Hepatocyte (in vitro differentiated cells): ENCODE data around the gene RNF141. TPM values are rescaled to one million over a fixed set of nuclear protein-coding genes. Genes with fewer than 3 reads are reported as not detected.

ENCODE experiments used
- DNase-seq: peaks from one replicate; pipeline ENCODE4 v3.0.0-alpha.2; 2016; ENCODE audit warnings: low spot score
- H2AFZ ChIP-seq: fragments of 200-600 bp; sonication (generic); 2 replicates; pipeline ENCODE4 v1.6.0; 2016; ENCODE audit warnings: antibody characterized with exemption, mild to moderate bottlenecking
- H3K27ac ChIP-seq: fragments of 200-600 bp; sonication (generic); 2 replicates; pipeline ENCODE4 v1.5.1; 2016; ENCODE audit warnings: mild to moderate bottlenecking
- H3K27me3 ChIP-seq: fragments of 200-600 bp; sonication (generic); 2 replicates; pipeline ENCODE4 v1.6.1; 2016
- H3K36me3 ChIP-seq: fragments of 200-600 bp; sonication (generic); replicated peaks from 2 replicates; pipeline ENCODE4 v1.5.1; 2016; ENCODE audit warnings: low read depth; ENCODE audit not compliant: insufficient read depth
- H3K4me1 ChIP-seq: fragments of 200-600 bp; sonication (generic); 2 replicates; pipeline ENCODE4 v1.5.1; 2016; ENCODE audit warnings: mild to moderate bottlenecking, moderate library complexity; ENCODE audit not compliant: insufficient read depth
- H3K4me2 ChIP-seq: fragments of 200-600 bp; sonication (generic); 2 replicates; pipeline ENCODE4 v1.6.0; 2016
- H3K4me3 ChIP-seq: fragments of 200-600 bp; sonication (generic); 2 replicates; pipeline ENCODE4 v1.5.1; 2016; ENCODE audit warnings: mild to moderate bottlenecking
- H3K79me2 ChIP-seq: fragments of 200-600 bp; sonication (generic); 2 replicates; pipeline ENCODE4 v1.6.0; 2017; ENCODE audit warnings: mild to moderate bottlenecking
- H3K9me2 ChIP-seq: fragments of 200-600 bp; sonication (generic); replicated peaks from 2 replicates; pipeline ENCODE4 v1.6.0; 2017; ENCODE audit warnings: mild to moderate bottlenecking; ENCODE audit not compliant: insufficient read depth
- H3K9me3 ChIP-seq: fragments of 200-600 bp; sonication (generic); 2 replicates; pipeline ENCODE4 v1.5.1; 2016; ENCODE audit warnings: low read depth, mild to moderate bottlenecking
- H4K20me1 ChIP-seq: fragments of 200-600 bp; sonication (generic); 2 replicates; pipeline ENCODE4 v1.6.0; 2016; ENCODE audit warnings: mild to moderate bottlenecking; ENCODE audit not compliant: insufficient read depth, poor library complexity, severe bottlenecking
- CTCF ChIP-seq: fragments of 200-600 bp; sonication (generic); IDR thresholded peaks from 2 replicates; pipeline ENCODE4 v1.5.1; 2016; ENCODE audit warnings: antibody characterized with exemption, mild to moderate bottlenecking; ENCODE audit not compliant: poor library complexity
- EZH2 ChIP-seq: fragments of 200-600 bp; sonication (generic); IDR thresholded peaks from 2 replicates; pipeline ENCODE4 v1.6.1; 2016; ENCODE audit warnings: antibody characterized with exemption, mild to moderate bottlenecking, borderline replicate concordance
- EZH2phosphoT487 ChIP-seq: fragments of 200-600 bp; sonication (generic); IDR thresholded peaks from one replicate; pipeline ENCODE4 v1.6.1; 2018; ENCODE audit warnings: antibody characterized with exemption, mild to moderate bottlenecking, low read depth, moderate library complexity; ENCODE audit not compliant: unreplicated experiment, severe bottlenecking
- WGBS: methylation state at CpG from one replicate; pipeline ENCODE4 v1.1.6; 2016; ENCODE audit warnings: low lambda C conversion rate; ENCODE audit errors: missing lambda C conversion rate; 5-methylcytosine and 5-hydroxymethylcytosine counted together
- polyA plus RNA-seq: library from polyadenylated mRNA; unstranded; fragments of >200 nt; fragmentation: Nextera tagmentation; extraction: Ambion mirVana; gene quantifications from 2 replicates; pipeline ENCODE4 v1.2.1, GENCODE V29; 2016
- total RNA-seq: library from RNA; depleted of rRNA; stranded (reverse); fragments of >200 nt; gene quantifications from 2 replicates; pipeline ENCODE4 v1.2.3, GENCODE V29; 2014

The RNF141 gene
- total and polyA plus RNA-seq, 2 experiments from 2014 or later, result 21.2 to 32.9 TPM

- H3K27ac ChIP-seq, result no peak overlapping the region
- no peak for DNase-seq
- TF ChIP-seq EZH2 (no peak), CTCF (no peak), EZH2phosphoT487 (no peak)
Observed at GRCh38 chr11:10544491-10545465, 3.8 kb upstream of the RNF141 start.

GRCh38 chr11:10543782-10544181 lies 2.8 kb upstream of the RNF141 start:
- Histone ChIP-seq H3K27me3 (no peaks in the 10 kb centered on the region), H3K9me2 (no peaks in the 10 kb centered on the region), H3K79me2 (peaks cover 15% of the 10 kb centered on the region), H2AFZ (no peak overlapping the region), H3K36me3 (no peaks in the 10 kb centered on the region), H3K9me3 (no peaks in the 10 kb centered on the region), H3K4me1 (peaks cover 4% of the 10 kb centered on the region), H4K20me1 (no peaks in the 10 kb centered on the region), H3K4me2 (no peak overlapping the region), H3K27ac (no peak overlapping the region), H3K4me3 (no peak overlapping the region)
- no peak for DNase-seq
- WGBS, result 95% methylated on average over 14 of the region's 14 CpGs
- TF ChIP-seq EZH2 (no peak), CTCF (no peak), EZH2phosphoT487 (no peak)

More at GRCh38 chr11:10544491-10545465, 3.8 kb upstream of the RNF141 start:
- Histone ChIP-seq H2AFZ (no peak overlapping the region), H4K20me1 (no peaks in the 10 kb centered on the region), H3K36me3 (no peaks in the 10 kb centered on the region), H3K9me3 (no peaks in the 10 kb centered on the region), H3K4me2 (no peak overlapping the region), H3K79me2 (peaks cover 5% of the 10 kb centered on the region), H3K9me2 (no peaks in the 10 kb centered on the region), H3K27me3 (no peaks in the 10 kb centered on the region), H3K4me1 (peaks cover 3% of the 10 kb centered on the region), H3K4me3 (no peak overlapping the region)
- WGBS, result 77% methylated on average over 7 of the region's 7 CpGs

GRCh38 chr11:10542776-10543175 lies 1.8 kb upstream of the RNF141 start:
- Histone ChIP-seq H3K9me2 (no peaks in the 10 kb centered on the region), H3K27me3 (no peaks in the 10 kb centered on the region), H3K36me3 (no peaks in the 10 kb centered on the region), H2AFZ (no peak overlapping the region), H3K27ac (no peak overlapping the region), H3K4me3 (no peak overlapping the region), H3K9me3 (no peaks in the 10 kb centered on the region), H3K4me2 (no peak overlapping the region), H3K4me1 (peaks cover 4% of the 10 kb centered on the region), H3K79me2 (peaks cover 25% of the 10 kb centered on the region), H4K20me1 (no peaks in the 10 kb centered on the region)
- 92% methylated on average over 3 of the region's 3 CpGs for WGBS
- DNase-seq, result no peak
- no peak for TF ChIP-seq EZH2phosphoT487
- TF ChIP-seq EZH2, result no peak
- no peak for TF ChIP-seq CTCF
